ENCODE measurements around the gene OVCA2. TPM values are rescaled to one million over a fixed set of nuclear protein-coding genes. Genes with fewer than 3 reads are reported as not detected.

OVCA2 gene
- total and polyA plus RNA-seq, 8 donors: 3.1 to 83.4 (median 31.9) TPM; not detected in 1

GRCh38 chr17:2019723-2020122 lies 22.1 kb upstream of the OVCA2 start:
- no peak for DNase-seq
- WGBS, 5 donors: 76 to 88% (median 78%) methylated on average over 8 of the region's 8 CpGs
- intact Hi-C loops (cut with DNase I; ENCODE audit: low total_unique reads): no loop called here
- H3K4me1 ChIP-seq: peaks cover 12 to 21% (median 19%) of the 10 kb centered on the region in 4 donors
- H3K4me3 ChIP-seq: no peak overlapping the region
- H3K27ac ChIP-seq: no peak overlapping the region
- TF ChIP-seq POLR2AphosphoS5 (IDR thresholded peaks at IDR 0.05): no peak
- no peak for TF ChIP-seq CTCF (IDR thresholded peaks at IDR 0.05)
- TF ChIP-seq EP300 (IDR thresholded peaks at IDR 0.05): no peak
- no peak for TF ChIP-seq POLR2A (IDR thresholded peaks at IDR 0.05)
- H3K36me3 ChIP-seq: no peaks in the 10 kb centered on the region
- H3K27me3 ChIP-seq: peaks cover 0 to 74% (median 22%) of the 10 kb centered on the region in 3 donors
- H3K9me3 ChIP-seq: no peaks in the 10 kb centered on the region

- peak overlapping the region in 1 of 5 donors; percentile 20 for H3K27ac ChIP-seq
- H3K4me1 ChIP-seq: peaks cover 22 to 31% (median 29%) of the 10 kb centered on the region in 4 donors
- no peak for DNase-seq
- TF ChIP-seq CTCF (IDR thresholded peaks at IDR 0.05) (no peak), POLR2AphosphoS5 (IDR thresholded peaks at IDR 0.05) (no peak), EP300 (IDR thresholded peaks at IDR 0.05) (no peak), POLR2A (IDR thresholded peaks at IDR 0.05) (no peak)
- peaks cover 0 to 76% (median 32%) of the 10 kb centered on the region in 3 donors for H3K27me3 ChIP-seq
- WGBS, 5 donors: 49 to 59% (median 53%) methylated on average over 8 of the region's 8 CpGs
- intact Hi-C loops (cut with DNase I; ENCODE audit: low total_unique reads): no loop called here
- no peaks in the 10 kb centered on the region for H3K36me3 ChIP-seq
- H3K9me3 ChIP-seq: no peaks in the 10 kb centered on the region
- H3K4me3 ChIP-seq: no peak overlapping the region
Measured at GRCh38 chr17:2020721-2021120, 21.1 kb upstream of the OVCA2 start.

GRCh38 chr17:2022647-2023240 lies 19.1 kb upstream of the OVCA2 start:
- intact Hi-C loops (cut with DNase I; ENCODE audit: low total_unique reads): no loop called here
- H3K9me3 ChIP-seq: no peaks in the 10 kb centered on the region
- H3K36me3 ChIP-seq: no peaks in the 10 kb centered on the region
- peaks cover 27 to 41% (median 37%) of the 10 kb centered on the region in 4 donors for H3K4me1 ChIP-seq
- peaks cover 0 to 80% (median 42%) of the 10 kb centered on the region in 3 donors for H3K27me3 ChIP-seq
- H3K27ac ChIP-seq: peak overlapping the region in 1 of 5 donors; percentile 11
- no peak for TF ChIP-seq POLR2AphosphoS5 (IDR thresholded peaks at IDR 0.05)
- no peak for TF ChIP-seq POLR2A (IDR thresholded peaks at IDR 0.05)
- no peak overlapping the region for H3K4me3 ChIP-seq
- DNase-seq: peak in 1 of 2 donors; percentile 29
- 69 to 80% (median 78%) methylated on average over 9 to 15 of the region's 15 CpGs for WGBS, 5 donors

GRCh38 chr17:2023256-2023655 lies 18.6 kb upstream of the OVCA2 start:
- Histone ChIP-seq H3K9me3 (no peaks in the 10 kb centered on the region), H3K4me1 (peaks cover 27 to 42% (median 37%) of the 10 kb centered on the region in 4 donors), H3K27me3 (peaks cover 0 to 80% (median 41%) of the 10 kb centered on the region in 3 donors), H3K4me3 (peak overlapping the region in 3 of 4 donors; percentile 56 to 77 (median 61)), H3K27ac (peak overlapping the region in 1 of 5 donors; percentile 11), H3K36me3 (no peaks in the 10 kb centered on the region)
- intact Hi-C loops (cut with DNase I; ENCODE audit: low total_unique reads): no loop called here
- WGBS, 5 donors: 39 to 60% (median 53%) methylated on average over 16 of the region's 16 CpGs
- TF ChIP-seq POLR2AphosphoS5 (IDR thresholded peaks at IDR 0.05) (no peak), POLR2A (IDR thresholded peaks at IDR 0.05) (no peak), EP300 (IDR thresholded peaks at IDR 0.05) (no peak), CTCF (IDR thresholded peaks at IDR 0.05) (no peak)
- no peak for DNase-seq

Data from stomach (tissue), 9 donors.